D721Med (cell line): Measurements from ENCODE around the gene DCAKD.
A peak's percentile ranks its signal among the peaks of the same experiment; 100 is the strongest.

Source experiments
- DNase-seq: peaks from one replicate; pipeline ENCODE4 v3.0.0; 2011; ENCODE audit warnings: low spot score; ENCODE audit not compliant: insufficient read length
- FAIRE-seq: peaks from 2 replicates; lab custom pipeline; 2011; peaks lifted over from hg19 to GRCh38; lab: Jason Lieb, UNC
- CTCF ChIP-seq: IDR thresholded peaks from 2 replicates; pipeline ENCODE4 v1.5.1; 2012; ENCODE audit warnings: mild to moderate bottlenecking, control low read depth; ENCODE audit not compliant: insufficient read depth; ENCODE audit errors: missing control alignments

DCAKD gene

GRCh38 chr17:45092911-45093430 lies 41.5 kb upstream of the DCAKD start:
- TF ChIP-seq CTCF = no peak
- DNase-seq (no peak), FAIRE-seq (no peak)

GRCh38 chr17:45091778-45092425 lies 40.5 kb upstream of the DCAKD start:
- TF ChIP-seq CTCF = no peak
- DNase-seq (no peak), FAIRE-seq (no peak)

GRCh38 chr17:45090711-45091110 lies 39.3 kb upstream of the DCAKD start:
- DNase-seq (peak; percentile 0), FAIRE-seq (no peak)
- TF ChIP-seq CTCF = no peak

GRCh38 chr17:45088741-45089140 lies 37.3 kb upstream of the DCAKD start:
- no peak for DNase-seq
- FAIRE-seq = no peak
- no peak for TF ChIP-seq CTCF

- DNase-seq = no peak
- no peak for FAIRE-seq
Measured at GRCh38 chr17:45087978-45088377, 36.5 kb upstream of the DCAKD start.

GRCh38 chr17:45087504-45087975 lies 36.1 kb upstream of the DCAKD start:
- TF ChIP-seq CTCF = no peak
- DNase-seq (no peak), FAIRE-seq (no peak)

More at GRCh38 chr17:45087978-45088377, 36.5 kb upstream of the DCAKD start:
- TF ChIP-seq CTCF = no peak

GRCh38 chr17:45086865-45087503 lies 35.6 kb upstream of the DCAKD start:
- no peak for TF ChIP-seq CTCF
- FAIRE-seq (no peak), DNase-seq (no peak)
